NB4 (cell line): ENCODE data around the gene NFX1.

Source experiments
- POLR2A ChIP-seq: IDR thresholded peaks from 2 replicates; pipeline ENCODE4 v1.6.1; 2011; ENCODE audit warnings: mild to moderate bottlenecking; ENCODE audit not compliant: insufficient read length; ENCODE audit errors: extremely low read depth
- TF ChIP-seq, protein P1 (sequence below): IDR thresholded peaks from one replicate; pipeline ENCODE4 v1.5.1; 2012; ENCODE audit warnings: low read depth, low read length

DNA sequence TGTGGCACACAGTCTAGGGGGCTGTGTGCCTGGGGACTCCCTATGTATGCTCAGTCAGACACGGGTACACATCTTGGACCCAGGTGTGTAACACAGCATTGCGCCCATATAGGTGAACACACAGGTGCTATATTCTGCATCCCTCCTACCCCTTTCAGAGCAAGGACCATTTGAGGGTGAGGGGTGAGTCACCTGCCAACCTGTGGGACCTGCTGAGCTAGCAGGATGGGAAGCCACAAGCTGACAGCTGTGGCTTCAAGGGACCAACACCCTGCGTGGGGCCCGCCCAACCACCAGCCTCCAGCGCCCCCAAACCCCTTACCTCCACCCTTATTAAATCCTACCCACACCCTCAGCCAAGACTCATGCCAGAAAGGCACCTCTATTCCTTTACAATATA lies 126.7 kb downstream of the NFX1 start:
- TF ChIP-seq, protein P1, sequence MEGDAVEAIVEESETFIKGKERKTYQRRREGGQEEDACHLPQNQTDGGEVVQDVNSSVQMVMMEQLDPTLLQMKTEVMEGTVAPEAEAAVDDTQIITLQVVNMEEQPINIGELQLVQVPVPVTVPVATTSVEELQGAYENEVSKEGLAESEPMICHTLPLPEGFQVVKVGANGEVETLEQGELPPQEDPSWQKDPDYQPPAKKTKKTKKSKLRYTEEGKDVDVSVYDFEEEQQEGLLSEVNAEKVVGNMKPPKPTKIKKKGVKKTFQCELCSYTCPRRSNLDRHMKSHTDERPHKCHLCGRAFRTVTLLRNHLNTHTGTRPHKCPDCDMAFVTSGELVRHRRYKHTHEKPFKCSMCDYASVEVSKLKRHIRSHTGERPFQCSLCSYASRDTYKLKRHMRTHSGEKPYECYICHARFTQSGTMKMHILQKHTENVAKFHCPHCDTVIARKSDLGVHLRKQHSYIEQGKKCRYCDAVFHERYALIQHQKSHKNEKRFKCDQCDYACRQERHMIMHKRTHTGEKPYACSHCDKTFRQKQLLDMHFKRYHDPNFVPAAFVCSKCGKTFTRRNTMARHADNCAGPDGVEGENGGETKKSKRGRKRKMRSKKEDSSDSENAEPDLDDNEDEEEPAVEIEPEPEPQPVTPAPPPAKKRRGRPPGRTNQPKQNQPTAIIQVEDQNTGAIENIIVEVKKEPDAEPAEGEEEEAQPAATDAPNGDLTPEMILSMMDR, result no peak
- no peak for TF ChIP-seq POLR2A
